ENCODE data around the gene MAK.

MAK gene

DNA sequence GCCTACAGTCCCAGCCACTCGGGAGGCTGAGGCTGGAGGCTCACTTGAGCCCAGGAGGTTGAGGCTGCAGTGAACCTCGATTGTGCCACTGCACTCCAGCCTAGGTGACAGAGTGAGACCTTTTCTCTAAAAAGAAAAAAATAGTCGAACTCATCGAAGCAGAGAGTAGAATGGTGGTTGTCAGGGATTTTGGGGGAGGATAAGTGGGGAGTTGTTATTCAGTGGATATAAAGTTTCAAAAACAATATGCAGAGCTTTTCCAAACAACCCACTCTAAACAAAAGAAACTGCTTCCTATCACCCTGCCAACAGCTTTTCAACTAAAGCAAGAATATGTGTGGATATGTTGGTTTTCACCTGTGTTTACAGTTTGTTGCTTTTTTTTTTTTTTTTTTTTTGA, 11.6 kb upstream of the MAK start:
- DNase-seq (ENCODE audit: low read depth in 2 of 2), result no peak
- no peak overlapping the region for H3K4me3 ChIP-seq (replicated peaks in 1 of 2; ENCODE audit: low read depth in 2 of 2, low read length in 2 of 2)
- TF ChIP-seq, protein P1, sequence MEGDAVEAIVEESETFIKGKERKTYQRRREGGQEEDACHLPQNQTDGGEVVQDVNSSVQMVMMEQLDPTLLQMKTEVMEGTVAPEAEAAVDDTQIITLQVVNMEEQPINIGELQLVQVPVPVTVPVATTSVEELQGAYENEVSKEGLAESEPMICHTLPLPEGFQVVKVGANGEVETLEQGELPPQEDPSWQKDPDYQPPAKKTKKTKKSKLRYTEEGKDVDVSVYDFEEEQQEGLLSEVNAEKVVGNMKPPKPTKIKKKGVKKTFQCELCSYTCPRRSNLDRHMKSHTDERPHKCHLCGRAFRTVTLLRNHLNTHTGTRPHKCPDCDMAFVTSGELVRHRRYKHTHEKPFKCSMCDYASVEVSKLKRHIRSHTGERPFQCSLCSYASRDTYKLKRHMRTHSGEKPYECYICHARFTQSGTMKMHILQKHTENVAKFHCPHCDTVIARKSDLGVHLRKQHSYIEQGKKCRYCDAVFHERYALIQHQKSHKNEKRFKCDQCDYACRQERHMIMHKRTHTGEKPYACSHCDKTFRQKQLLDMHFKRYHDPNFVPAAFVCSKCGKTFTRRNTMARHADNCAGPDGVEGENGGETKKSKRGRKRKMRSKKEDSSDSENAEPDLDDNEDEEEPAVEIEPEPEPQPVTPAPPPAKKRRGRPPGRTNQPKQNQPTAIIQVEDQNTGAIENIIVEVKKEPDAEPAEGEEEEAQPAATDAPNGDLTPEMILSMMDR (IDR thresholded peaks at IDR 0.05; ENCODE audit: low read depth, low read length), result no peak

DNA sequence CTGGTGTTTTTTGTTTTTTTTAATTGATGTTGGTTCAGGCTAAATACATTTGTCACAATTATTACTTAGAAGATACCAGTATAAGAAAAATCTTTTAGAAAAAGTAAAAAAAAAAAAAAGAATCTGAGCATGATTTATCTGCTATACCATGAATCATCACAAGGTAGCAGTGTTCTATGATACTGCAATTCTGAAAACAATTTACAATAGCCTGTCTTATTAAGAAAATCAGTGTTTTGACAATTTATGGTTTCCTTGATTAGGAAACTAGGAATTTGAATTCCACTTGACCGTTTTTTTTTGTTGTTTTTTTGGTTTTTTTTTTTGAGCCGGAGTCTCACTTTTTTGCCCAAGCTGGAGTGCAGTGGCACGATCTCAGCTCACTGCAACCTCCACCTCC, 9.3 kb upstream of the MAK start:
- DNase-seq (ENCODE audit: low read depth in 2 of 2), result peak in 1 of 2 donors; percentile 9
- no peak overlapping the region for H3K4me3 ChIP-seq (replicated peaks in 1 of 2; ENCODE audit: low read depth in 2 of 2, low read length in 2 of 2)
- TF ChIP-seq, protein P1 (IDR thresholded peaks at IDR 0.05; ENCODE audit: low read depth, low read length), result no peak

DNA sequence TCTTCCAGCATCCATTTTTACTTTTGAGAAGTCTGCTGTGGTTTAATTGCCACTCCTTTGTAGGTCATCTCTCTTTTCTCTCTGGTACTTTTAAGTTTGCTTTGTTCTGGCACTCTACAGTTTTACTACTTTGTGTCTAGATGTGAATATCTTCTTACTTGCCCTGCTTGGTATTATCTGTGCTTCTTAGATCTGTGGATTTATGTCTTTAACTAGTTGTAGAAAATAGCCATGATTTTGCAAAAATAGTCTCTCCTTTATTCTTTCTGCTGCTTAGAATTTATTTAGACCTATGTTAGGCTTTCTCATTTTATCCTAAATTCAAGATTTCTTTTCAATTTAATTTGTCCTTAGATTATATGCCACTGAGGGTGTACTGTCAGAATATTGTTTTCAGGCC, 5.2 kb upstream of the MAK start:
- no peak overlapping the region for H3K4me3 ChIP-seq (replicated peaks in 1 of 2; ENCODE audit: low read depth in 2 of 2, low read length in 2 of 2)
- TF ChIP-seq, protein P1 (IDR thresholded peaks at IDR 0.05; ENCODE audit: low read depth, low read length), result no peak
- DNase-seq (ENCODE audit: low read depth in 2 of 2), result no peak

- no peak for DNase-seq (ENCODE audit: low read depth in 2 of 2)
Observed at GRCh38 chr6:10838794-10839333, 525 bp upstream of the MAK start.

DNA sequence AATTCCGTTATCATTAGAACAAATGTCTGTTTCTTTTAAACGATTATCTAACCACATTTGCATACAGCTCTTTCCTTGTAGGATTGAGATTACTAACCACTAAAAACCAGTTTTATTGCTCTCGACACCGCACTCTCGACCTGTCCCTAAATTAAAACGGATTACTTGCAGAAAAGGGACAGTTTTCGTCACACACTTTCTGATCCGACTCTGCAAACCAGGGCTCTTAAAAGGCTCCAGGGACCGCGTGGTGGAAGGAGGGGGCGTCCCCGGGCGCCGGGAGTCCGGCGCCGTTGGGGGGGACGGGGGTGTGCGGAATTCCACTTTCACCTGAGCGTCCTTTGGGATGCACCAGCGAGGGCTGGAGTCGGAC, 731 bp downstream of the MAK start:
- TF ChIP-seq, protein P1 (IDR thresholded peaks at IDR 0.05; ENCODE audit: low read depth, low read length), result no peak
- peak overlapping the region; percentile 62 to 67 for H3K4me3 ChIP-seq (replicated peaks in 1 of 2; ENCODE audit: low read depth in 2 of 2, low read length in 2 of 2)
- DNase-seq (ENCODE audit: low read depth in 2 of 2), result peak; percentile 2 to 22

More at GRCh38 chr6:10838794-10839333, 525 bp upstream of the MAK start:
- TF ChIP-seq, protein P1 (IDR thresholded peaks at IDR 0.05; ENCODE audit: low read depth, low read length), result no peak
- peak overlapping the region; percentile 62 to 67 for H3K4me3 ChIP-seq (replicated peaks in 1 of 2; ENCODE audit: low read depth in 2 of 2, low read length in 2 of 2)

GRCh38 chr6:10837009-10837621, 1.2 kb downstream of the MAK start:
- H3K4me3 ChIP-seq (replicated peaks in 1 of 2; ENCODE audit: low read depth in 2 of 2, low read length in 2 of 2), result peak overlapping the region; percentile 62 to 67
- peak; percentile 6 to 23 for DNase-seq (ENCODE audit: low read depth in 2 of 2)
- TF ChIP-seq, protein P1 (IDR thresholded peaks at IDR 0.05; ENCODE audit: low read depth, low read length), result no peak

DNA sequence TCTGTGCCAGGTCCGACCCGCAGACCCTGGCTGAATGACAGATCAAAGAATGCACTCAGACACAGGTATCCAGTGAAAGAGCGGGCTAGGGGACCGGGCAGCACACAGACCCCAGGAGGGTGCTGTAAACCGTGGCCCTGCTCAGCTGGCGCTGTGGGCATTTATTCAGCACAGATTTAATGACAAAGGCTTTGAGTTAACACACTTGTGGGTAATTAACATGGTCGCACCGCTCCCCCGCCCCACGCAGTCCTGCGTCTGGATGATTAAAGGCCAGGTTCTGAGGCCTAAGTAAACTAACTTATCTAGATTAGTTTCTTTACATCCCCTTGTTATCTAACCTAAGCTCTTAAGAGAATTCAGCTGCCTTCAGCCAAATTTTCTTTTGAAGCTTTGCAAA, 3.5 kb downstream of the MAK start:
- DNase-seq (ENCODE audit: low read depth in 2 of 2), result no peak
- TF ChIP-seq, protein P1 (IDR thresholded peaks at IDR 0.05; ENCODE audit: low read depth, low read length), result no peak
- H3K4me3 ChIP-seq (replicated peaks in 1 of 2; ENCODE audit: low read depth in 2 of 2, low read length in 2 of 2), result no peak overlapping the region
